GM19099 (cell line): Measurements from ENCODE around the gene IL12RB2.
A peak's percentile ranks its signal among the peaks of the same experiment; 100 is the strongest.

ENCODE experiments used
- POLR2A ChIP-seq: IDR thresholded peaks from 3 replicates; pipeline ENCODE4 v1.6.1; 2011; ENCODE audit warnings: low read depth; ENCODE audit not compliant: insufficient read length; ENCODE audit errors: extremely low read depth

Gene IL12RB2

DNA sequence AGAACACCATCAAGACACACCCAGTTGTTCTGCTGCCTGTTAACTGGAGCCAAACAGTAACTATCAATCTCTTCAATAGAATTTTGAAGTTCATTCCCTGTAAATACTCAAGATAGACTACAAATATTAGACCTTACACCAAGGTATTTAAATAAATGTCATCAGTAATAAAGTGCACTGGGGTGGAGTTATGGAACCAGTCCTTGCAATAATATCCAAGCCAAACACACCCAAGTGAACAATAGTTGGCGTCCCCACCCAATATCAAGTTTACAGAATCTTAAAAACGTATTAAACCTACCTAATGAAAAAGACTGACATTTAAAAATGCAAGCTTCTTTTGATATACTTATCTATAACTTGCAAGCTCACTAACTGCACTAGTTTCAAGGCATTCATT is 119.8 kb downstream of the IL12RB2 start:
- TF ChIP-seq POLR2A, result no peak

DNA sequence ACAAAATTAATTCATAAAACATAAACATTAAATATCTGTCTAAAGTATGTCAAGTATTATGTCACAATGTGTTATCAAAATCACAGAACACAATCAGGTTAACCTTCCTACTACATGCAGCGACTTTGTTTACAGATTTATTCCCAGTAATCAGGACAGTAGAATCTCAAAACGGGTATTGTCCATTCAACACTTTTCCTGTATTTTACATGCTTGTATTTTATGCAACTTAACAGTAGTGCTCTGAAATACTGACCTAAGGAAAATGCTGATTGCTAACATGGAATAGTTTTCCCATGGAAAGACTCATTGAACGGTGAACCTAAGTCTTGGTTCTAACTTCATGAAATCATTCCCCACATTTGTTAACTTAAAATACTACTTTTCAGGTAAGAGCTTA is 120.3 kb downstream of the IL12RB2 start:
- TF ChIP-seq POLR2A, result no peak

DNA sequence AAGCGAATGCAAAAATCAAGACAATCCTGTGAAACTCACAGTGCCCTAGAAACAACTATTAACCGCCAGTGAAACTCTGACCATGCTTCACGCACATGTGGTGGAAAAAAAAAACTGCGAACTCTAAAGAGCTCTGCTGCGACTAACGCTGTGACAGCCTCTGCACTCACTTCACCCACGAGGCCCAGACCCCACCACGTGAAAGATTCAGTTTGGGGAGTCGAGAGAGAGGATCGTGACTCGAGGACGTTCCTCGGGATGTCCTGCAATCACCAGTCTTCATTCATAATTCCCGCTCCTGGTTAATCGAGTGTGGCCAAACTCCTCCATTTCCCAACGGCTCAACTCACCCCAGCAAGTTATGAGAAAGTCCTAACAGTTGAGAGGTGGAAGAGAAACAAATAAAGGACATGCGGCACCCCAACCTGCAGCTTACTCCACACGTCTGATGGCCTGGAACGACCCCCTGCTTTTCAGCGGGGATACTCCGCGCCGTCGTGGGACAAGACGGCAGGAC is 121.4 kb downstream of the IL12RB2 start:
- peak; percentile 22 for TF ChIP-seq POLR2A

DNA sequence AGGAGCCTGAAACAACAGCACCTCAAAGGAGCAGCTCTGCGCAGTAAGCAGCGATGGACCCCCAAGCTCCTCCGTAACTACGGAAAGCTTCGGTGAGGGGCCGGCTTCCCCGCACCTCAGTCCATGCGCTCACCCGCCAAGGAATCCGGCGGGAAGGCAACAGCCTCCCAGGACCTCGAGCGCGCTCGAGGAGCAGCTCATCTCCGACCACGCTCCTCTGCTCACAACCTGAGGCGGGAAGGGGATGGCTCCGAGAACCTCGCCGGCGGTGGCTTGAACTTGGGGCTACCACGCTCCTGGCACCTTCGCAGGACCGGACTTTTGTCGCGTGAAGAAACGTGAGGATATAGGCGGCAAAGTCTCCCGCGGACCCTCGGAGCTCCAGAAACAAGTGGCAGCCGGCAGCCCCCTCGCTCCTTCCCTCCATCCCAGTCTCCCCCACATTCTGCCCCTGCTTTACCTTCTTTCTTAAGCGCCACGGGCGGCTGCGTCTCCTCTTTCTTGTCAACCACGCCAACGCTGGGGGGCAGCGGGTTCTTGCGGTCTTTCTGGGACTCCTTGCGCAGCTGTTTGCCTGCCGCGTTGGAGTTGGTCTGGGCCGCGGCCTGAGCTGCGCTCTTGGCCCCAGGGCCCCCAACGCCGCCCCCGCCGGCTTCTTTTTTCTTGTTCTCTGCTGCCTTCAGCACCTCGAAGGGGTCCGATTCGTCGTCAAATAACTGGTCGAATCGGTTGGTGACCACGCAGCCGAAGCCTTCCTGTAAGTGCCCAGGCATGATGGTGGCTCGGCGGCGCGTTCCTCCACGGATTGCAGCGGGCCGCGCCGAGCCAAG is 122.1 kb downstream of the IL12RB2 start:
- TF ChIP-seq POLR2A, result no peak

GRCh38 chr1:67430358-67431155 is 122.9 kb downstream of the IL12RB2 start, which contains the start of gene SERBP1:
TSS of gene SERBP1 (minus strand) at chr1:67430402. CDS start at chr1:67430300, 102 bp downstream.
- peak; percentile 63 for TF ChIP-seq POLR2A

- no peak for TF ChIP-seq POLR2A
These were observed 123.6 kb downstream of the IL12RB2 start for GRCh38 chr1:67431156-67431765.

GRCh38 chr1:67431869-67432578 is 124.4 kb downstream of the IL12RB2 start:
- TF ChIP-seq POLR2A, result no peak

- no peak for TF ChIP-seq POLR2A
These were observed 125.1 kb downstream of the IL12RB2 start for GRCh38 chr1:67432745-67433144.

DNA sequence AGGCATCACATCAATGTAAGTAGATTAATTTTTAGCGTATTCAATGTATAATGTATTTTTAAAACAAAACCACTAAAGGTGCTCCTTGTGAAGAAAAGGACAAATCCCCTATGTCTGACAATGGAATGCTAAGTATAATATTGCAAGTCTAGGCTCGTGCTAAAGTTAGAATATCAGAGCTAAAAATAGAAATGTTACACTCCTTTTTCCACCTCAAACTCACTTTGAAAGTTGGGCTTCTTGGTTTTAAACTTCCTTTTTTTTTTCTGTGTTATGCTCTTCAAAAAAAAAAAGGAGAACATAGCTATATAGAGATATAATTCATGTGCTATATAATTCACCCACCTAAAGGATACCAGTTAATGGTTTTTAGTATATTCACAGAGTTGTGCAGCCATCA is 126.2 kb downstream of the IL12RB2 start:
- no peak for TF ChIP-seq POLR2A

GRCh38 chr1:67434491-67434890 is 126.8 kb downstream of the IL12RB2 start:
- no peak for TF ChIP-seq POLR2A

DNA sequence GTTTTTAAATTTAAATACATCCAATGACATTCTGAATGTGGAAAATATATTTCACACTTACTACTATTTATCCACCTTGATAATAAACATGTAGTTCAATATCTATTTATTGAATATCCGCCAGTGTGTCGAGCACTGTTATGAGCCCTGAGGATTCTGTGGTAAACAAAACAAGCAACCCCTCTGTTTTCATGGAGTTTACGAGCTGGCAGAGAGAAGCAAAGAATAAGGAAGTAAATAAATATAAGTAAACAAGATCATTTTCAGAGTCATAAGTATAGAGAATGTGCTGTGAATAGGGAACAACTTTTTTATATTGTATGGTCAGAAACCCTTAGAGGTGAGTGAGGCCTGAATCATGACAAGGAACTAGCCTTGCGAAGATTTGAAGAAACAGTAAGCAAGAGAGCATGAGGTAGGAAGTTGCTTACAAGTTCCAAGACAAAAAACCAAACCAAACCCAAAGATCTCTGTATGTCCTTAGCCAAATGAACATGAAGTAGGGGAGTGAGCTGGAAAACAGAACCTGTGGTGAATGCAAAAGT is 128.9 kb downstream of the IL12RB2 start:
- no peak for TF ChIP-seq POLR2A

DNA sequence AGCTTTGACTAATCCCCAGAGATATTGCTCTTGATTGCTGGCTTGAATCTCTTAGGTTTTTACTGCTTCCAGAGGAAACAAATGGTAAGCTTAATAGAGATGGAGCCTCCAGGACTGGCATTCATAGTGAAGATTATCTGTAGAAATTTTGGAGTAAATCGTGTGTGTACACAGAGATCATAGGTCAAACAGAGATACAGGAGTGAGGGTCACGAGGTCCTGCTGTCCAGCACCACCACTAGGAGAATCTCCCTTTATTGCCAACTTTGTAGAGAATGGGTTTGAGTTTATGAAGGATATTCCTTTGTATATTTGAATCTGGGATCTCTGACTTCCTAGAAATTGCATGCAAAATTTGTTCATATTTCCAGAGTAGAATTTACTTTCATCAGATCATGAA is 130.3 kb downstream of the IL12RB2 start:
- TF ChIP-seq POLR2A, result no peak

DNA sequence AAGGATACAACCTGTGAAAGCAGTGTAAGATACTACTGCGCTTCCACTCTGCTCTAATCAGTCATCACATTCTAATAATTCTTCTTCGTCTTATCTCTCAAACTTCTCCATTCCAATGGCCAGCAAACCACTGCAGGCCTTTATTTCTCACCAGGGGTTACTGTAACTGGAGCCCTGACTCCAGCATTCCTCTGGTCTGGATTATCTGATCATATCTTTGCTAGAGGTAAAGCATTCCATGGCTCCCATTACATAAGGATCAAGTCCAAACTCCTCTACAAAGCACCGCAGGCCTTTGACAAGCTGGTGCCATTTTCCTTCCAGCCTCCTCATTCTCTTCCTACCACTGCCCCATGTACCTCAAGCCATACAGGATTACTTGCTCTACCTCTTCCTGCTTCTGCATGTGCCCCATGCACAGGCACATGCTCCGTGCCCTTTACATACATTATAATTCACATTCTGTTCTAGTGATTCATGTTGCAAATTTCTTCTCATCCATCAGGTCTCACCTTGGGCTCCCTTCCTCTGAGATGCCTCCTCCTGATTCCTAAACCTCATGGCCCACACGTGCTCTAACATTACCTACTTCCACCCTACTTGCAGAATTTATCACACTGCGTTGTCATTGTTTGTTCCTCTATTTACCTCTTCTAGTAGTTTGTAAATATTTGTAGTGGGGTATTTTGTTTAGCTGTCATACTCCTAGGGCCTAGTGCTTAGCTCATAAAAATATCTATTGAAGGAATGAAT is 131.8 kb downstream of the IL12RB2 start:
- TF ChIP-seq POLR2A, result no peak

DNA sequence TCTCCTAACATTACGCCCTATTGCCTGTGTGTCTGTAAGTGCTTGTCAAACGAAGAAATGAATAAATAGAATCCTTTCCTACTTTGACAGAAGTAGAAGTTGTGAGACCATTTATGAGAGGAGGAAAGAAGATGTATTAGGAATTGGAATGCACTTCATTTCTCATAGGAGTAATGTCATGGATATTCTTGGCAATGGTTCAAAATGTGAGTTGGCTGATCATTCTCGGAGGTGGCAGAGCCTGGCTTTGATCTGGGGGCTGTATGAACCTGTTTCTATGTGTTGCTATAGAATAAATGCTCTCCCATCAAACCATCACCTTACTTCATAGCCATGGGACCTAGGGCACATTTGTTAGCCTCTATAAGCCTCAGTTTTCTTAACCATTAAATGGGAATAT is 132.7 kb downstream of the IL12RB2 start:
- TF ChIP-seq POLR2A, result no peak
